ENCODE data around the gene S100A2.

The S100A2 gene

GRCh38 chr1:153569465-153569864 lies 3.8 kb upstream of the S100A2 start:
- Histone ChIP-seq H3K27ac (peak overlapping the region in 1 of 21 experiments; percentile 100), H3K4me3 (no peak overlapping the region)

DNA sequence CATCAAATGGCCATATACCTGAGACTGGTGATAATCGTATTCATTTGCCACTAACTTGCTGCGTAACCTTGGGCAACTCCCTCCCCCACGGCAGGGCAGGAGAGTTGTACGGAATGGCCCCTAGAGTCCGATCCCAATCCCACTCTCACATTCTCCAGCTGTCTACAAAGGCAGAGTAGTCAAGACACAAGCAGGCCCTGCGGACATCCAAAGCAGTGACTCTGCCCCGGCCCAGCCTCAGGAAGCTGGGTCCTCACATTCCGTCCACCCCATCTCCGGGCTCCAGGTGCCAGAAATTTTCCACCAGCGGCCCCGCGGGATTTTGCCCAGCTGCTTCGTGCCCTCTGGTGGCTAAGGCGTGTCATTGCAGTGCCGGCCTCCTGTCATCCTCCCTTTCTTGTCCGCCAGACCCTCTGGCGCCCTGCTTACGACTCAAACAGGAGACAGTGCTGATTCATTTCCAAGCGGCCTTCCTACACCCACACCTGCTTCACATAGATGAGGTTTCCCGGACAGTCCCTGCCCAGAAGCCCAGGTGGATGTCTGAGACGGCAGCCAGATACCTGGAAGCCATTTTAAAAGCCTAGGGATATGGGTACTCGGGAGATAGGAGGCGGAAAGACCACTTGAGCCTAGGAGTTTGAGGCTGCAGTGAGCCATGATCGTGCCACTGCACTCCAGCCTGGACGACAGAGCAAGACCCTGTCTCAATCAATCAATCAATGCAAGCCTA lies 2.9 kb upstream of the S100A2 start:
- Histone ChIP-seq H3K4me3 (peak overlapping the region in 3 of 7 experiments; percentile 3 to 15 (median 12)), H3K27ac (peak overlapping the region in 20 of 21 experiments; percentile 88 to 100 (median 98))

DNA sequence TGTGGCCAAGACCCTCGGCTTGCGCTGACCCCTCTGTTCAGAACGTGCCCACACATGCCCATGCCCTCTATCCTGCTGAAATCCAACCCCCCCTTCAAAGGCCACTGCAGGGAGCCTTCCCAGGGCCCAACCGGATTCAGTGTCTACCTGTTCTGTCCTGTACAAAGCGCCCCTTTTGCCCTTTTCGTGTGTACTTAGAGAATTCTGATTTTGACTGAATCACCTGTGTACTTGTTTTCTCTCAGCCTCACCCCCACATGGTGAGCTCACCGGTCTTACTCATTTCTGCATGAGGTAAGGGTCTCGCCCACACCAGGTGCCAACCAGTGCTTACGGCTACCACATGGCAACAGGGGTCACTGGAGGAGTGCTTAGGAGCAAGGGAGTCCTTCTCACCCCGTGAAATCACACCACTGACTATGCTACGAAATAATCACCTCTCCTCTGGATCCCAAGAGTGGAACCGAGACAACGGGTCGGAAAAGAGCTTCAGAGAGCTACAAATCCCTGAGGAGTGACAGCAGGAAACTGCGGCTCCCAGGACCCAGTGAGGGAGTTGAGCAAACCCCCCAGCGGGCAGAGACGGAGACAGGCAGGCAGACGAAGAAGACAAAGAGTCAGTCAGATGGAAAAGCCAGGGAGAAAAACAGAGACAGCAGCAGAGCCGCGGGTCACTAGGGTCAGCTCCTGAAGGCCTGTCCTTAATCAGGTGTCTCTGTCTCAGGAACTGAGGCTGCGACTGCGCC lies 2.1 kb upstream of the S100A2 start:
- Histone ChIP-seq H3K4me3 (peak overlapping the region in 3 of 7 experiments; percentile 3 to 15 (median 12)), H3K27ac (peak overlapping the region in 20 of 21 experiments; percentile 88 to 100 (median 98))

DNA sequence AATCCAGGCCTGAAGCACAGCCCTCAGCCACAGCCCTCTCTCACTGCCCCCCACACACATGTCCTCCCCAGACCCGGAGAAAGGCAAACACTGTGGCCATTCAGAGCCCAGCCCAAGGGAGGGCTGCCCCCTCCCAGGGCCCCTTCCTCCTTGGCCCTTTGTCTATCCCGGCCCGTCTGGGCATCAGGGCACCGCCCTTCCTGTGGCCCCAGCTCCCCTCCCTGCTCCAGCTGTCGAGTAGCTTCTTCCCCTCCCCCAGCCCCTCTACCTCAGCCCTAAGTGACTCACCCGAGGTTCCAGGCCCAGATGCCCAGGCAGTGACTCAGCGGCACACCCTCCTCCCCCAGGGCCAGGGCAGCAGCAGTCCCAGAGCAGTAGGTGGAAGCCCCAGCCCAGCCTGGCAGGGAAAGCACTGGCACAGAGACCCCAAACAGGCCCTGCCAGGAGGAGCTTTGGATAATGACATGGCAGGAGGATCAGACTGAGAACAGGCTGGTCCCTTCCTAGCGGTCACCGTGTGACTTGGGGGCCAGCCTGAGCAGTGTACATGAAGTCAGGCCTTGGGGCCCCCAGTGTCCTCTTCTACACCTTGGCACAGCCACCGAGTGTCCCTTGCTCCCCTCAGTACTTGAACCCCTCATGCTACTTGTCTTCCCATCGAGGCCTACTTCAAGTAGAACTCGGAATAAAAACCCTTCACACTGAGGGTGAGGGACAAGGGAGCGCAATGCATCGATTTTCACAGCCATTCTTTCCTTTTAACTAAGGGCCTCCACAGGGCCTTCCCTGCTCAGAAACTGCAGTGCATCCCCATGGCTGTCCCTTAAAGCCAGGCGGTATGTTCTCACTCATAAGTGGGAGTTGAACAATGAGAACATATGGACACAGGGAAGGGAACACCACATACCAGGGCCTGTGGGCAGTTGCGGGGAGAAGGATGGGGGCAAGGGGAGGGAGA lies 1.0 kb upstream of the S100A2 start:
- H3K27ac ChIP-seq: peak overlapping the region; percentile 88 to 100 (median 98)

DNA sequence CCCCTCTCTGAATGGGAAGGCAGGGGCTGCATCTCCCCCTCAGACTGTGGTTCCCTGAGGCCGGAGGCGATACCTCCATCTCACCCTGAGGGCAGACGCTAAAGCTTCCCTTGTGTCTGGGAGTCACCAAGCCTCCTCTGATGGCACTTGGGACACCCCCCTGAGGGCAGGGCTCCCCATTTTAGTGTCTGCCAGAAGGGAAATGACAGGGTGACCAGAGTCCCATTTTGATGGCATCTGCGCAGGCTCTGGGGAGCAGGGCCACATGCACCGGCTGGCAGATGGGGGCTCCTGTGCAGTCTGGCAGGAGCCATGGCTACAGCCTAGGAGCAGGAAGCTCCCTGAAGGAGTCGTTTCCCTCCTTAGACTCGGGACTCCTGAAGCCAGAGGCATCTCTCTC lies 1.7 kb downstream of the S100A2 start:
- Histone ChIP-seq H3K27ac (peak overlapping the region; percentile 49 to 100 (median 98)), H3K4me3 (peak overlapping the region; percentile 19 to 39 (median 32))

More for the DNA sequence above, 1.0 kb upstream of the S100A2 start:
- H3K4me3 ChIP-seq: peak overlapping the region in 3 of 7 experiments; percentile 0 to 7 (median 1)

GRCh38 chr1:153563483-153563901 lies 2.2 kb downstream of the S100A2 start:
- Histone ChIP-seq H3K4me3 (peak overlapping the region; percentile 19 to 39 (median 32)), H3K27ac (peak overlapping the region in 19 of 21 experiments; percentile 49 to 100 (median 98))

- Histone ChIP-seq H3K4me3 (peak overlapping the region in 3 of 7 experiments; percentile 32 to 39 (median 38)), H3K27ac (peak overlapping the region in 5 of 21 experiments; percentile 2 to 38 (median 14))
Measured at GRCh38 chr1:153562021-153562420, 3.6 kb downstream of the S100A2 start.

GRCh38 chr1:153561466-153561985 lies 4.1 kb downstream of the S100A2 start:
- H3K27ac ChIP-seq: peak overlapping the region in 4 of 21 experiments; percentile 7 to 26 (median 14)
- H3K4me3 ChIP-seq: peak overlapping the region in 2 of 7 experiments; percentile 32 to 39

DNA sequence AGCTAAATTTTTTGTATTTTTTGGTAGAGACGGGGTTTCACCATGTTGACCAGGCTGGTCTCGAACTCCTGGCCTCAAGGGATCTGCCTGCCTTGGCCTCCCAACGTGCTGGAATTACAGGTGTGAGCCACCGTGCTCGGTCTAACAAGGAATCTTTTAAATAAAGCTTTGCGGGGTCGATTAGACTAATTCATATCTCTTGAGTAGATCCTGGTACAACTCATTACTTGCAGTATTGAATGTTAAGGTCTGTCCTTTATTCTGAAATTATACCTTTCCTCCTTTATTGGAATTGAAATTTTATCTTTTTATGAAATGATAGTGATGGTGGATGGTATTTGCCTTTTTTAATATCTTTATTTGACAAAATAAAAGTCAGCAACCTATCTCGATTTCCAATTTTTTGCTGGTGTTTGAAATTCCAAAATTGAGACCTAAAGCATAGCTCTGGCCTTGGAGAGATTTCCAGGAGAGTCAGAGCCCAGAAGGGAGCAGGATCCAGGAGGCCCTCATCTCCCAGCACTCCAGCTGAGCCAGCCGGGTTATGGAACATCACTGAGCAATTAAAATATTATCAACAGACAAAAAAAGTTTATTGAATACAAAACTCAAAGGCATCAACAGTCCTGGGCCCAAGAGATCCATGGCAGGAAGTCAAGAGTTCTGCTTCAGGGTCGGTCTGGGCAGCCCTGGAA lies 4.7 kb downstream of the S100A2 start:
- peak overlapping the region in 2 of 21 experiments; percentile 7 to 26 for H3K27ac ChIP-seq
- no peak overlapping the region for H3K4me3 ChIP-seq

DNA sequence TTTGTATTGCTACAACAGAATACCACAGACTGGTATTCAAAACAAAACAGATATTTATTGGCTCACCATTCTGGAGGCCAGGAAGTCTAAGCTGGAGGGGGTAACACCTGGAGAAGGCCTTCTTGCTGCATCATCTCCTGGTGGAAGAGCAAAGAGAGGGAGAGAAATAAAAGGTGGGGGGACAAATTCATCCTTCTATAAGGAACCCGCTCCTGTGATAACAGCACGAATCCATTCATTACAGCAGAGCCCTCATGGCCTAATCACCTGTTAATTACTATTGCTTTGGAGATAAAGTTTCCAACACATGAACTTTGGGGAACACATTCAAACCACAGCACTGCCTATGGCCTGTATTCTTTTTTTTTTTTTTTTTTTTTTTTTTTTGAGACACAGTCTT lies 5.4 kb downstream of the S100A2 start:
- H3K27ac ChIP-seq: no peak overlapping the region
- H3K4me3 ChIP-seq: no peak overlapping the region

DNA sequence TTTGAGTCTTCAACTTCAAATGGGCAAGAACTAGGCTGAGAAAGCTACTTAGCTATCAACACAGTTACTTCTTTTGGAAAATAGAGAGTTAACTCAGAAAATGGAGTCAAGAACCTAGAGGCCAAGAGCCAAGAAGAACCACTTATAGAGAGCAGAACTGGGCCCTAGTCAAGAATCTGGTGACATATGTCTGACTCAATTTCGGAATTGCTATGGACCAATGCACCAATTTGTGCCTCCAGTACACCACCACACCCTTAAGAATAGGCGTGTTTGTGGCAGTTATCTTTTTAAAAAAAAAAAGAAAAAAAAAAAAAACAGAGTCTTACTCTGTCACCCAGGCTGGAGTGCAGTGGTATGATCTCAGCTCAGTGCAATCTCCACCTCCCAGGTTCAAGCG lies 7.8 kb downstream of the S100A2 start:
- Histone ChIP-seq H3K4me3 (no peak overlapping the region), H3K27ac (no peak overlapping the region)

- no peak overlapping the region for H3K27ac ChIP-seq
- H3K4me3 ChIP-seq: no peak overlapping the region
Measured at GRCh38 chr1:153556348-153556747, 9.3 kb downstream of the S100A2 start.

DNA sequence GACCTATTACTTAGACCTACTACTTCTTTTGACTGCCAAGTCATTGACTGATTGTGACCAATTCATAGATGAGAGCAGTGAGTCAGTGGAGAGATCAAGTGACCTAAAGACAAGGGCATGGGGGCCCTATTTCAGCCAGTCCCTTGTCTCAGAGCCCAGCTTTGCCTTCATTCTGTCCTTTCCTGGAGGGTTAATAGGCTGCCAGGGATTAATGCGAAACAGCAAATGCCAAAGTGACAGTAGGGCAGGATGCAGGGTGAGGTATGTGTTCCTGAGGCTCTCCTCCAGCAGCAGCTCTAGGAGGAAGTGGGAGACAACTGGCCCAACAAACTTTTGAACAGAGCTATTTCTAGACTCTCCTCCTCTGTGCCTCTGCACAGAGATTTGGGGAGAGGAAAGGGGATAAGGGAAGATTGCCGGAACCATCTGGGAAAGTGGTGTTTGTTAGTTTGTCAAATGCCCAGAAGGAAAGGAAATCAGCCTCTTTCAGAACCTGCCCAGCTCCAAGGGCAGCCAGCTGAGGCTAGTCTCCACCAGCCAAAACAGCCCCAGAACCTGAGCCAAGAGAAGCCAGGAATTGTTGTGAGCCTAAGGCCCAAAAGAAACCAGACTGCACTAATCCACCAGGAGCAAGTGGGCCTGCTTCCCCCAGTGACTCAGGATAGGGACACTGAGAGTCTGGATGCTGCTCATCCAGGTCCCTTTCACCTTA lies 11.7 kb downstream of the S100A2 start:
- Histone ChIP-seq H3K4me3 (no peak overlapping the region), H3K27ac (peak overlapping the region in 19 of 21 experiments; percentile 19 to 76 (median 62))

DNA sequence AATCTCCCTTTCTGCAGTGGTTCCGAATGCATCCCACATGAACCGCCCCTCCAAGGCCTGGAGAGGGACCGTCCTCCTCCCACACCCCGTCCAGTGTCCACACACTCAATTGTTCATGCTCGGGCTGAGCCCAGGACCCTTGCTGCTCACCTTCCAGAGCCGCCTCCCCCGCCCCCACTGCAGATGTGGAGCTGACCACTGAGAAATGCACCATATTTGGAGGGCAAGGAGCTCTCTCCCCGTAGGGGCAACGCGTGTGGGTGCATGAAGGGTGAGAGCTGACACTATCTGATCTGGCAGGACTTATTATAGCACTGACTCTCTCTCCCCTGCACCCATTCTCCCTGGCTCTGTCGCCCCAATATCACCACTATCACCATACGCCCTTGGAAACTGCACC lies 12.5 kb downstream of the S100A2 start:
- Histone ChIP-seq H3K27ac (peak overlapping the region in 10 of 21 experiments; percentile 54 to 76 (median 68)), H3K4me3 (no peak overlapping the region)

- no peak overlapping the region for H3K4me3 ChIP-seq
- peak overlapping the region in 3 of 21 experiments; percentile 61 to 73 (median 68) for H3K27ac ChIP-seq
Measured at GRCh38 chr1:153552335-153552734, 13.3 kb downstream of the S100A2 start.

DNA sequence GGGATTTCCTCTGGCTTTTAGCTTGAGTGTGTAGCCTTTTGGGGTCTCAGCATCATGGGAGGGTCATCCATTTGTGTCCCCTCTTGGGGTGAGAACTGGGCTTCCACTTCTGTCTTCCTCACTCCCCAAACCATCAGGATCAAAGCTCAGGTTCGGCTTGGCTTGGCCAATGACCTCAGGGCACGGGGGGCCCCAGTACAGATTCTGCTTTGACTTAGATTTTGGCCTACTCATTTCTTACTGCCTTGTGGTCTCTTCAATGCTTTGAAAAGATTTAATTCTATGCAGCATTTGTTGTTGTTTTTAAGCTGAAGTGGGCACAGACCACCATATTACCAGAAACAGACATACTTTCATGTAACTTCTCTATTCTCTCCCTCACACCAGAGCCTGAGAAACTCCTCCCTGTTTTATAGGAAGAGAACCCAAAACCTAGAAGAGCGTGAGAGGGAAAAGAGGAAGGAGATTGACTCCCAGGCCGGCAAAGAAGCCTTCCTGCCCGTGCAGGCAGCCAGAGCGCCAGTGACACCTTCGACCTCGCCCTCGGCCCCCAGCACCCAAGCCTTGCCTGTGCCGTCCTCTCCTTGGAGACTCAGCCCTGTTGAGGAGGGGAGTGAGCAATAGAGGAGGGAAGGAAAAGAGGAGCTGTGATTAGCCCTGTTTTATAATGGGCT lies 14.7 kb downstream of the S100A2 start:
- H3K27ac ChIP-seq: peak overlapping the region in 18 of 21 experiments; percentile 9 to 98 (median 87)
- H3K4me3 ChIP-seq: no peak overlapping the region

DNA sequence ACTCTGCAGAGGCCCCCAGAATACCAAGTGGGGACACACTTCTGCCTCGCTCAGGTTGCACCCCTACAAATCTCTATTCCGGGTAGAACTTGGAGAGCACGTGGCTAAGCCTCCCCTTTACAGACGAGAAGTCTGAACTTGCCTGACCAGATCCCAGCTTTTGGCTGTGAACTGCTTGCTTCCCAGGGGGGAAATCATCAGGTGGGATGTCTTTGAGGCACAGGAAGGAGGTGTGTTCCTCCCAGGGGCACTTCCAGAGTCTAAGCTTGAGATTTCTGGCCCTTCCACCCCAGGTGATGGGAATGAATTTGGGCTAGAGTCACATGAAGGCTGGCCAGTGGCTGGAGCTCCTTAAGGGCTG lies 15.3 kb downstream of the S100A2 start:
- Histone ChIP-seq H3K27ac (peak overlapping the region in 17 of 21 experiments; percentile 11 to 98 (median 88)), H3K4me3 (no peak overlapping the region)

Data from skin epidermis (tissue), 12 donors.